HepG2 (cell line): ENCODE results near the gene CCDC73. TPM values are rescaled to one million over a fixed set of nuclear protein-coding genes. Genes with fewer than 3 reads are reported as not detected.

Experiments used
- ATAC-seq: fragments of 200-7000 bp; cut with Tn5 transposase; 3 replicates; pipeline ENCODE4 v1.9.1; 2020; ENCODE audit warnings: mild to moderate bottlenecking, moderate library complexity
- BruUV-seq: library from RNA; stranded (reverse); fragments of 400-500 nt; replicated peaks from 2 replicates; lab custom pipeline; 2021; lab: Mats Ljungman, UMichigan
- CTCF ChIA-PET: fragments of 300-600 bp; formaldehyde crosslinking; extraction: SDS; loops from one replicate; lab custom pipeline; 2021; ENCODE audit warnings: low total read pairs, inconsistent platforms, low intra/inter-chr PET ratio; lab: Yijun Ruan, JAX
- POLR2A ChIA-PET: fragments of 350-600 bp; sonication (Branson Sonifier 250); formaldehyde crosslinking; loops from one replicate; lab custom pipeline; 2020; ENCODE audit warnings: antibody characterized with exemption, inconsistent platforms; lab: Yijun Ruan, JAX
- DNase-seq: peaks from one replicate; pipeline ENCODE4 v3.0.0-alpha.2; 2015; ENCODE audit warnings: low spot score
- FAIRE-seq: peaks from 3 replicates; lab custom pipeline; 2011; peaks lifted over from hg19 to GRCh38; lab: Jason Lieb, UNC
- H2AFZ ChIP-seq: one replicate; pipeline ENCODE4 v1.6.1; 2011; ENCODE audit warnings: low read length, inconsistent platforms
- H3K27ac ChIP-seq: fragments of 300-600 bp; 3 replicates; pipeline ENCODE4 v1.8.0; 2011; ENCODE audit warnings: mixed run types, mild to moderate bottlenecking, mixed read lengths, low read length, inconsistent platforms; ENCODE audit not compliant: insufficient read depth; ENCODE audit errors: extremely low read length
- H3K27me3 ChIP-seq, 2 experiments: fragments of 200-600 bp in 1 of 2; 2 replicates in 1 of 2; 3 replicates in 1 of 2; pipeline versions ENCODE4 v1.6.0 to v1.8.0; 2011; ENCODE audit warnings: low read length in 2 of 2, mild to moderate bottlenecking in 2 of 2, moderate library complexity in 2 of 2, inconsistent platforms in 1 of 2; ENCODE audit not compliant: insufficient read depth in 2 of 2, control insufficient read depth in 1 of 2
- H3K36me3 ChIP-seq, 2 experiments: fragments of 200-600 bp in 1 of 2; replicated peaks in 1 of 2; 2 replicates in 1 of 2; 3 replicates in 1 of 2; pipeline versions ENCODE4 v1.5.1 to v1.8.0; 2011; ENCODE audit warnings: low read length in 2 of 2, inconsistent platforms in 1 of 2; ENCODE audit not compliant: insufficient read depth in 2 of 2, control insufficient read depth in 1 of 2
- H3K4me1 ChIP-seq: 2 replicates; pipeline ENCODE4 v1.5.1; 2012; ENCODE audit warnings: low read length, inconsistent platforms; ENCODE audit not compliant: insufficient read depth
- H3K4me2 ChIP-seq: 2 replicates; pipeline ENCODE4 v1.6.0; 2011; ENCODE audit warnings: low read depth, low read length, inconsistent platforms
- H3K4me3 ChIP-seq, 3 experiments: fragments of 200-600 bp in 1 of 3; sonication (generic), shearing (Covaris generic) in 1 of 3; replicated peaks in 1 of 3; 2 replicates each; pipeline ENCODE4 v1.5.1; 2011 to 2016; ENCODE audit warnings: low read length in 3 of 3, inconsistent platforms in 2 of 3, low read depth in 2 of 3, mild to moderate bottlenecking in 2 of 3, control low read depth in 1 of 3, mixed read lengths in 1 of 3; ENCODE audit not compliant: insufficient read depth in 1 of 3
- H3K79me2 ChIP-seq: one replicate; pipeline ENCODE4 v1.6.1; 2011; ENCODE audit warnings: low read length, inconsistent platforms; ENCODE audit not compliant: insufficient read depth
- H3K9ac ChIP-seq: 2 replicates; pipeline ENCODE4 v1.6.0; 2011; ENCODE audit warnings: mild to moderate bottlenecking, low read depth, low read length, inconsistent platforms; ENCODE audit not compliant: insufficient read depth
- H3K9me3 ChIP-seq: 2 replicates; pipeline ENCODE4 v1.5.1; 2012; ENCODE audit warnings: mild to moderate bottlenecking, low read length
- H4K20me1 ChIP-seq: 2 replicates; pipeline ENCODE4 v1.6.0; 2011; ENCODE audit warnings: inconsistent platforms, mild to moderate bottlenecking, low read length, moderate library complexity; ENCODE audit not compliant: insufficient read depth
- ELF4 ChIP-seq: sonication (generic); formaldehyde crosslinking; IDR thresholded peaks from 2 replicates; pipeline ENCODE4 v1.5.0; 2020; ENCODE audit warnings: missing genetic modification reagents, mild to moderate bottlenecking, moderate library complexity, borderline replicate concordance
- FOXK1 ChIP-seq: sonication (generic); formaldehyde crosslinking; IDR thresholded peaks from 2 replicates; pipeline ENCODE4 v1.4.0; 2020; ENCODE audit warnings: low read depth, missing genetic modification reagents, borderline replicate concordance
- IRF2 ChIP-seq: IDR thresholded peaks from 2 replicates; pipeline ENCODE4 v1.6.1; 2018; ENCODE audit warnings: missing genetic modification reagents, missing compliant biosample characterization
- KMT2A ChIP-seq: sonication (generic); formaldehyde crosslinking; IDR thresholded peaks from 2 replicates; pipeline ENCODE4 v1.4.0; 2020; ENCODE audit warnings: missing genetic modification reagents
- LBX2 ChIP-seq: sonication (generic); formaldehyde crosslinking; IDR thresholded peaks from 2 replicates; pipeline ENCODE4 v1.5.0; 2020; ENCODE audit warnings: missing genetic modification reagents, mild to moderate bottlenecking, borderline replicate concordance
- MED1 ChIP-seq: sonication (generic); formaldehyde crosslinking; IDR thresholded peaks from 2 replicates; pipeline ENCODE4 v1.4.0; 2020; ENCODE audit warnings: missing genetic modification reagents
- SNAI1 ChIP-seq: sonication (generic); formaldehyde crosslinking; IDR thresholded peaks from 2 replicates; pipeline ENCODE4 v1.5.0; 2020; ENCODE audit warnings: mild to moderate bottlenecking, missing genetic modification reagents, borderline replicate concordance
- SNRNP70 ChIP-seq: fragments of 200-400 bp; formaldehyde crosslinking; IDR thresholded peaks from 2 replicates; pipeline ENCODE4 v1.6.1; 2017; ENCODE audit warnings: mild to moderate bottlenecking, low read depth, low read length, moderate library complexity
- ZNF550 ChIP-seq: sonication (generic); formaldehyde crosslinking; IDR thresholded peaks from 2 replicates; pipeline ENCODE4 v1.4.0; 2020; ENCODE audit warnings: mild to moderate bottlenecking, missing genetic modification reagents, borderline replicate concordance
- ZNF761 ChIP-seq: sonication (generic); formaldehyde crosslinking; conservative IDR thresholded peaks from 2 replicates; pipeline ENCODE4 v1.4.0; 2020; ENCODE audit warnings: mild to moderate bottlenecking, missing genetic modification reagents
- ZNF777 ChIP-seq: sonication (generic); formaldehyde crosslinking; IDR thresholded peaks from 2 replicates; pipeline ENCODE4 v1.4.0; 2020; ENCODE audit warnings: missing genetic modification reagents
- WGBS: methylation state at CpG from one replicate; pipeline ENCODE4 v1.1.6; 2017; ENCODE audit warnings: low lambda C conversion rate; 5-methylcytosine and 5-hydroxymethylcytosine counted together
- in situ Hi-C: cut with HindIII; loops from 2 replicates; pipeline ENCODE4 v1.10.0; 2017; ENCODE audit warnings: low pct_unique_long_range_greater_than_20kb; ENCODE audit not compliant: extremely low pct_ligation_motif_present
- intact Hi-C: fragments of 100-400 bp; cut with micrococcal nuclease; formaldehyde crosslinking; loops from one replicate; pipeline ENCODE4 v1.10.0; 2022; ENCODE audit not compliant: unreplicated experiment
- polyA plus RNA-seq, 8 experiments: library from polyadenylated mRNA; depleted of rRNA in 3 of 8; stranded (reverse) in 7 of 8; unstranded in 1 of 8; fragments of >200 nt; fragmentation: Illumina TruSeq in 4 of 8; extraction: Trizol in 4 of 8; gene quantifications; 2 replicates each; pipeline versions ENCODE4 v1.2.1 to v1.2.3, GENCODE V29; 2011 to 2016; ENCODE audit warnings: low read depth in 4 of 8, missing spikeins in 1 of 8, mixed read lengths in 1 of 8; ENCODE audit not compliant: insufficient read depth in 1 of 8
- total RNA-seq, 5 experiments: library from RNA; depleted of rRNA; stranded (reverse); fragments of >200 nt; fragmentation: Illumina TruSeq; extraction: Trizol; gene quantifications; 2 replicates each; pipeline ENCODE4 v1.2.3, GENCODE V29; 2016; ENCODE audit warnings: low read depth in 1 of 5
- TF ChIP-seq, protein P1 (sequence below): sonication (generic); formaldehyde crosslinking; IDR thresholded peaks from 2 replicates; pipeline ENCODE4 v1.8.0; 2022; ENCODE audit warnings: missing genetic modification reagents, mild to moderate bottlenecking, borderline replicate concordance
- TF ChIP-seq, protein P2 (sequence below): sonication (generic); formaldehyde crosslinking; IDR thresholded peaks from 2 replicates; pipeline ENCODE4 v1.5.0; 2020; ENCODE audit warnings: missing genetic modification reagents
- TF ChIP-seq, protein P3 (sequence below): sonication (generic); formaldehyde crosslinking; IDR thresholded peaks from 2 replicates; pipeline ENCODE4 v1.8.0; 2022; ENCODE audit warnings: mild to moderate bottlenecking, missing genetic modification reagents, moderate library complexity

CCDC73 gene
- total and polyA plus RNA-seq, 2 of the 13 experiments (the other 11 are each of a cell fraction or from before 2014, with no cell fraction given) = 0.01 to 0.11 TPM

- peak; percentile 9 for DNase-seq
- H4K20me1 ChIP-seq = no peaks in the 10 kb centered on the region
- no peaks in the 10 kb centered on the region for H3K9me3 ChIP-seq
- H3K9ac ChIP-seq = no peak overlapping the region
- CTCF ChIA-PET = no interaction called here
- no peaks in the 10 kb centered on the region for H3K36me3 ChIP-seq
- no peak overlapping the region for H3K4me2 ChIP-seq
- in situ Hi-C loops = no loop called here
- TF ChIP-seq LBX2 = no peak
- no peak for TF ChIP-seq MED1
- no peak for TF ChIP-seq KMT2A (CRISPR knock-in tag)
- no peak for TF ChIP-seq SNRNP70
- no peak for TF ChIP-seq IRF2
- TF ChIP-seq, protein P1, sequence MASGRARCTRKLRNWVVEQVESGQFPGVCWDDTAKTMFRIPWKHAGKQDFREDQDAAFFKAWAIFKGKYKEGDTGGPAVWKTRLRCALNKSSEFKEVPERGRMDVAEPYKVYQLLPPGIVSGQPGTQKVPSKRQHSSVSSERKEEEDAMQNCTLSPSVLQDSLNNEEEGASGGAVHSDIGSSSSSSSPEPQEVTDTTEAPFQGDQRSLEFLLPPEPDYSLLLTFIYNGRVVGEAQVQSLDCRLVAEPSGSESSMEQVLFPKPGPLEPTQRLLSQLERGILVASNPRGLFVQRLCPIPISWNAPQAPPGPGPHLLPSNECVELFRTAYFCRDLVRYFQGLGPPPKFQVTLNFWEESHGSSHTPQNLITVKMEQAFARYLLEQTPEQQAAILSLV = no peak
- no peak for TF ChIP-seq ELF4 (CRISPR knock-in tag)
- no peak for ATAC-seq
- POLR2A ChIA-PET = no interaction called here
- BruUV-seq = no TSS peak
- 0% methylated on average over 2 of the region's 2 CpGs for WGBS
- peaks cover 6% of the 10 kb centered on the region; the same call in 1 of the 2 replicates for H3K4me1 ChIP-seq
- no peak for FAIRE-seq
- no peak overlapping the region for H2AFZ ChIP-seq
- H3K27ac ChIP-seq = no peak overlapping the region
- intact Hi-C loops = no loop called here
- H3K4me3 ChIP-seq = no peak overlapping the region
- H3K79me2 ChIP-seq = no peaks in the 10 kb centered on the region
- no peaks in the 10 kb centered on the region for H3K27me3 ChIP-seq
Measured at GRCh38 chr11:32698579-32698978, 95.9 kb downstream of the CCDC73 start.

DNA sequence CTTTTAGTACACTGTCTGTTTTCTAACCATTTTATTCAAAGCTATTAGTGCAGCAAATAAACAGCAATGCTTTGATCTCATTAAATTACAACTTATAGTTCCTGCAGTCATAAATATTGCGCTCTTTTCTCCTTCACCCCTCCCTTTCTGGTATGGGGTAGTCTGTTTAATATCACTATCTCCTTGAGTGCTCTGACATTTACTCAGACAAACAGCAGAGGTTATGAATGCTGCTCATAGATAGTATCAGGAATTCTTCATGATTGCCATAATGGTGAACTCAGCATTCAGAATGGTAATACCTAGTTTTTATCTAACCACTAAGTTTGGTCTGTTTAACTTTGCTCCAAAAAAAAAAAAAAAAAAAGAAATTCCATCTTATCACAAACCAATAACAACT is 123.4 kb downstream of the CCDC73 start:
- H3K27ac ChIP-seq = no peak overlapping the region
- ChIA-PET CTCF (no interaction called here), POLR2A (no interaction called here)
- TF ChIP-seq ZNF777 (CRISPR knock-in tag) = no peak
- no peak for TF ChIP-seq SNAI1 (CRISPR knock-in tag)
- TF ChIP-seq ZNF550 (CRISPR knock-in tag) = no peak
- no peak for TF ChIP-seq ZNF761 (CRISPR knock-in tag)
- no peak for TF ChIP-seq FOXK1 (CRISPR knock-in tag)
- TF ChIP-seq, protein P2, sequence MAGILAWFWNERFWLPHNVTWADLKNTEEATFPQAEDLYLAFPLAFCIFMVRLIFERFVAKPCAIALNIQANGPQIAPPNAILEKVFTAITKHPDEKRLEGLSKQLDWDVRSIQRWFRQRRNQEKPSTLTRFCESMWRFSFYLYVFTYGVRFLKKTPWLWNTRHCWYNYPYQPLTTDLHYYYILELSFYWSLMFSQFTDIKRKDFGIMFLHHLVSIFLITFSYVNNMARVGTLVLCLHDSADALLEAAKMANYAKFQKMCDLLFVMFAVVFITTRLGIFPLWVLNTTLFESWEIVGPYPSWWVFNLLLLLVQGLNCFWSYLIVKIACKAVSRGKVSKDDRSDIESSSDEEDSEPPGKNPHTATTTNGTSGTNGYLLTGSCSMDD (CRISPR knock-in tag) = no peak
- TF ChIP-seq, protein P3, sequence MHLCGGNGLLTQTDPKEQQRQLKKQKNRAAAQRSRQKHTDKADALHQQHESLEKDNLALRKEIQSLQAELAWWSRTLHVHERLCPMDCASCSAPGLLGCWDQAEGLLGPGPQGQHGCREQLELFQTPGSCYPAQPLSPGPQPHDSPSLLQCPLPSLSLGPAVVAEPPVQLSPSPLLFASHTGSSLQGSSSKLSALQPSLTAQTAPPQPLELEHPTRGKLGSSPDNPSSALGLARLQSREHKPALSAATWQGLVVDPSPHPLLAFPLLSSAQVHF = no peak
- WGBS = 28% methylated on average over 1 of the region's 1 CpG
- no TSS peak for BruUV-seq
- H4K20me1 ChIP-seq = no peaks in the 10 kb centered on the region
- FAIRE-seq = no peak
- H3K9me3 ChIP-seq = peaks cover 7% of the 10 kb centered on the region; the same call in 1 of the 2 replicates
- H3K79me2 ChIP-seq = no peaks in the 10 kb centered on the region
- in situ Hi-C loops (no loop called here), intact Hi-C loops (no loop called here)
- no peaks in the 10 kb centered on the region for H3K4me1 ChIP-seq
- no peak overlapping the region for H3K4me2 ChIP-seq
- no peak for ATAC-seq
- no peak overlapping the region for H2AFZ ChIP-seq
- H3K36me3 ChIP-seq = no peaks in the 10 kb centered on the region
- H3K27me3 ChIP-seq = 0 out of 5 replicates have a peak, but pooled peaks cover 0 to 1% of the 10 kb centered on the region in 2 experiments
- H3K9ac ChIP-seq = no peak overlapping the region
- no peak for DNase-seq
- H3K4me3 ChIP-seq = no peak overlapping the region
